Effector memory CD4-positive, alpha-beta T cell (primary cell): ENCODE results near the gene ANKS3.
"Not testable (repeated sequence)": the region's sequence is repeated elsewhere in the genome, so short reads cannot be mapped to it uniquely, and the experiment has no call there.

Experiments
- DNase-seq, 3 donors: peaks; one replicate each; pipeline ENCODE4 v3.0.0-alpha.2; 2020
- H3K27ac ChIP-seq: 2 replicates; pipeline ENCODE4 v1.7.0; 2013; ENCODE audit warnings: mild to moderate bottlenecking, low read length, moderate library complexity; ENCODE audit not compliant: insufficient read depth, poor library complexity, severe bottlenecking
- H3K27me3 ChIP-seq: replicated peaks from 2 replicates; pipeline ENCODE4 v1.7.0; 2013; ENCODE audit warnings: mild to moderate bottlenecking, low read length; ENCODE audit not compliant: insufficient read depth, control insufficient read depth, poor library complexity, severe bottlenecking
- H3K36me3 ChIP-seq: 2 replicates; pipeline ENCODE4 v1.7.0; 2013; ENCODE audit warnings: mild to moderate bottlenecking, low read length, moderate library complexity; ENCODE audit not compliant: control insufficient read depth, insufficient read depth
- H3K4me1 ChIP-seq: 2 replicates; pipeline ENCODE4 v1.7.0; 2013; ENCODE audit warnings: low read length, mild to moderate bottlenecking; ENCODE audit not compliant: control insufficient read depth, insufficient read depth, poor library complexity, severe bottlenecking
- H3K4me3 ChIP-seq: 2 replicates; pipeline ENCODE4 v1.7.0; 2013; ENCODE audit warnings: low read length, low read depth, mild to moderate bottlenecking; ENCODE audit not compliant: insufficient read depth, poor library complexity, severe bottlenecking
- H3K9me3 ChIP-seq: 2 replicates; pipeline ENCODE4 v1.7.0; 2013; ENCODE audit warnings: mild to moderate bottlenecking, low read length, moderate library complexity; ENCODE audit not compliant: control insufficient read depth

Gene ANKS3

GRCh38 chr16:4656695-4657686 lies 77.1 kb downstream of the ANKS3 start:
- Histone ChIP-seq H3K27ac (no peak overlapping the region), H3K4me1 (peaks cover 21% of the 10 kb centered on the region), H3K4me3 (no peak overlapping the region), H3K27me3 (no peaks in the 10 kb centered on the region), H3K36me3 (peaks cover 46% of the 10 kb centered on the region), H3K9me3 (no peaks in the 10 kb centered on the region)
- DNase-seq, result no peak

GRCh38 chr16:4656221-4656620 lies 77.8 kb downstream of the ANKS3 start:
- no peak overlapping the region for H3K27ac ChIP-seq
- no peak for DNase-seq
- peaks cover 20% of the 10 kb centered on the region for H3K4me1 ChIP-seq
- no peaks in the 10 kb centered on the region for H3K27me3 ChIP-seq
- peaks cover 50% of the 10 kb centered on the region for H3K36me3 ChIP-seq
- no peak overlapping the region for H3K4me3 ChIP-seq
- no peaks in the 10 kb centered on the region for H3K9me3 ChIP-seq

GRCh38 chr16:4655801-4656200 lies 78.3 kb downstream of the ANKS3 start:
- Histone ChIP-seq H3K27me3 (no peaks in the 10 kb centered on the region), H3K27ac (no peak overlapping the region), H3K4me1 (peaks cover 16% of the 10 kb centered on the region), H3K36me3 (peaks cover 50% of the 10 kb centered on the region), H3K4me3 (no peak overlapping the region), H3K9me3 (no peaks in the 10 kb centered on the region)
- DNase-seq, result no peak

GRCh38 chr16:4654964-4655590 lies 79.0 kb downstream of the ANKS3 start:
- Histone ChIP-seq H3K27ac (no peak overlapping the region), H3K27me3 (no peaks in the 10 kb centered on the region), H3K36me3 (peaks cover 50% of the 10 kb centered on the region), H3K4me1 (peaks cover 9% of the 10 kb centered on the region), H3K4me3 (no peak overlapping the region), H3K9me3 (no peaks in the 10 kb centered on the region)
- no peak for DNase-seq

- Histone ChIP-seq H3K27me3 (no peaks in the 10 kb centered on the region), H3K36me3 (peaks cover 50% of the 10 kb centered on the region), H3K4me3 (no peak overlapping the region), H3K9me3 (no peaks in the 10 kb centered on the region), H3K27ac (no peak overlapping the region), H3K4me1 (peaks cover 4% of the 10 kb centered on the region)
- no peak for DNase-seq
Measured at GRCh38 chr16:4654011-4654963, 79.8 kb downstream of the ANKS3 start.

GRCh38 chr16:4652561-4652960 lies 81.5 kb downstream of the ANKS3 start:
- DNase-seq, result no peak
- peaks cover 50% of the 10 kb centered on the region for H3K36me3 ChIP-seq

GRCh38 chr16:4651827-4652226 lies 82.2 kb downstream of the ANKS3 start:
- H3K4me3 ChIP-seq, result no peak overlapping the region
- no peaks in the 10 kb centered on the region for H3K27me3 ChIP-seq
- no peak overlapping the region for H3K27ac ChIP-seq
- no peak for DNase-seq
- no peaks in the 10 kb centered on the region for H3K9me3 ChIP-seq
- H3K4me1 ChIP-seq, result peaks cover 3% of the 10 kb centered on the region
- peaks cover 44% of the 10 kb centered on the region for H3K36me3 ChIP-seq

More at GRCh38 chr16:4652561-4652960, 81.5 kb downstream of the ANKS3 start:
- Histone ChIP-seq H3K27ac (no peak overlapping the region), H3K4me3 (no peak overlapping the region), H3K4me1 (peaks cover 2% of the 10 kb centered on the region), H3K27me3 (no peaks in the 10 kb centered on the region), H3K9me3 (no peaks in the 10 kb centered on the region)

GRCh38 chr16:4650443-4651074 lies 83.5 kb downstream of the ANKS3 start:
- DNase-seq, result peak; percentile 50 to 70 (median 59)
- H3K4me3 ChIP-seq, result not testable (repeated sequence)

GRCh38 chr16:4649744-4650442 lies 84.2 kb downstream of the ANKS3 start:
- Histone ChIP-seq H3K36me3 (peaks cover 35% of the 10 kb centered on the region), H3K27ac (no peak overlapping the region), H3K9me3 (no peaks in the 10 kb centered on the region), H3K27me3 (no peaks in the 10 kb centered on the region), H3K4me1 (peaks cover 7% of the 10 kb centered on the region), H3K4me3 (no peak overlapping the region)
- no peak for DNase-seq

More at GRCh38 chr16:4650443-4651074, 83.5 kb downstream of the ANKS3 start:
- peaks cover 37% of the 10 kb centered on the region for H3K36me3 ChIP-seq
- H3K27me3 ChIP-seq, H3K9me3 ChIP-seq, H3K4me1 ChIP-seq, H3K27ac ChIP-seq: not testable (repeated sequence)
